ENCODE results near the gene NBR1.
A peak's percentile ranks its signal among the peaks of the same experiment; 100 is the strongest.
"Not testable (repeated sequence)": the region's sequence is repeated elsewhere in the genome, so short reads cannot be mapped to it uniquely, and the experiment has no call there.

NBR1 gene, protein sequence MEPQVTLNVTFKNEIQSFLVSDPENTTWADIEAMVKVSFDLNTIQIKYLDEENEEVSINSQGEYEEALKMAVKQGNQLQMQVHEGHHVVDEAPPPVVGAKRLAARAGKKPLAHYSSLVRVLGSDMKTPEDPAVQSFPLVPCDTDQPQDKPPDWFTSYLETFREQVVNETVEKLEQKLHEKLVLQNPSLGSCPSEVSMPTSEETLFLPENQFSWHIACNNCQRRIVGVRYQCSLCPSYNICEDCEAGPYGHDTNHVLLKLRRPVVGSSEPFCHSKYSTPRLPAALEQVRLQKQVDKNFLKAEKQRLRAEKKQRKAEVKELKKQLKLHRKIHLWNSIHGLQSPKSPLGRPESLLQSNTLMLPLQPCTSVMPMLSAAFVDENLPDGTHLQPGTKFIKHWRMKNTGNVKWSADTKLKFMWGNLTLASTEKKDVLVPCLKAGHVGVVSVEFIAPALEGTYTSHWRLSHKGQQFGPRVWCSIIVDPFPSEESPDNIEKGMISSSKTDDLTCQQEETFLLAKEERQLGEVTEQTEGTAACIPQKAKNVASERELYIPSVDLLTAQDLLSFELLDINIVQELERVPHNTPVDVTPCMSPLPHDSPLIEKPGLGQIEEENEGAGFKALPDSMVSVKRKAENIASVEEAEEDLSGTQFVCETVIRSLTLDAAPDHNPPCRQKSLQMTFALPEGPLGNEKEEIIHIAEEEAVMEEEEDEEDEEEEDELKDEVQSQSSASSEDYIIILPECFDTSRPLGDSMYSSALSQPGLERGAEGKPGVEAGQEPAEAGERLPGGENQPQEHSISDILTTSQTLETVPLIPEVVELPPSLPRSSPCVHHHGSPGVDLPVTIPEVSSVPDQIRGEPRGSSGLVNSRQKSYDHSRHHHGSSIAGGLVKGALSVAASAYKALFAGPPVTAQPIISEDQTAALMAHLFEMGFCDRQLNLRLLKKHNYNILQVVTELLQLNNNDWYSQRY

DNA sequence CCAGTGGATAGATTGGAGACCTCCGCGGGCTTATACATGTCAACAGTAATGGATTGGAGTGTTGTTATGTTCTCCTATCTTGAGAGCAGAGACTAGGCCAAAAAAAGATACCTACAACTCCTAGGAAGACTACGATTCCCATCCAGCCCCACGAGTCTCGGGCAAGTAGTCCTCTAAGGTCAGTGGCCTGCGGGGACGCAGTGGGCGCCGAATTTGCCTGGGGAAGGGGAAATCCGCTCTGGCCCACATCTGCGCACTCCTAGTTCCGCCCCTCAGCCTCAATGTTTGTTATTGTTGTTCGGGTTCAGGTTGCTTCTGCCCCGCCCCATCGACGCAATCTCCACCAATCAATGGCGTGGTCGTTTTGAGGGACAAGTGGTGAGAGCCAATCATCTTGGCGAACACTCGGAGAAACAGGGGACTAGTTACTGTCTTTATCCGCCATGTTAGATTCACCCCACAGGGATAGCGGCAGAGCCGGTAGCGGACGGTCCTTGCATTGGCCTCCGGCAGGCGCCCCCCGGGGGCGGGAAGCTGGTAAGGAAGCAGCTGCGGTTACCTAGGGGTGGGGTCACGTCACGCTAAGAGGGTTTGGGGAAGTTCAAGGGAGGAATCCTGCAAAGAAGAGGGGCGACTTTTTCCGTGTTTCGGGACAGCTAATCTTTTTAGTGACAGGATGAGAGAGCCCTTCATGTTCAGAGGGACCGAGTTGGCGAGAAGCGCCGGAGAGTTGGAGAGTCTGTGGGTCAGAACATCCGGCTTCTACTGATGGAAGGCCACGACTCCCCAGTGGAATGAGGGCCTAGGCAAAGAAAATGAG is at the start of gene NBR1:
TSS of gene NBR1 (plus strand) at position 449 of the 820 bp plus-strand sequence. CDS start 4,586 bp downstream, outside the sequence.
- peak within 1 kb of the TSS; percentile 94 for H3K4me3 ChIP-seq (ENCODE audit: low read length)
- DNase-seq (ENCODE audit: low read depth), result peak; percentile 95
- TF ChIP-seq, protein P1, sequence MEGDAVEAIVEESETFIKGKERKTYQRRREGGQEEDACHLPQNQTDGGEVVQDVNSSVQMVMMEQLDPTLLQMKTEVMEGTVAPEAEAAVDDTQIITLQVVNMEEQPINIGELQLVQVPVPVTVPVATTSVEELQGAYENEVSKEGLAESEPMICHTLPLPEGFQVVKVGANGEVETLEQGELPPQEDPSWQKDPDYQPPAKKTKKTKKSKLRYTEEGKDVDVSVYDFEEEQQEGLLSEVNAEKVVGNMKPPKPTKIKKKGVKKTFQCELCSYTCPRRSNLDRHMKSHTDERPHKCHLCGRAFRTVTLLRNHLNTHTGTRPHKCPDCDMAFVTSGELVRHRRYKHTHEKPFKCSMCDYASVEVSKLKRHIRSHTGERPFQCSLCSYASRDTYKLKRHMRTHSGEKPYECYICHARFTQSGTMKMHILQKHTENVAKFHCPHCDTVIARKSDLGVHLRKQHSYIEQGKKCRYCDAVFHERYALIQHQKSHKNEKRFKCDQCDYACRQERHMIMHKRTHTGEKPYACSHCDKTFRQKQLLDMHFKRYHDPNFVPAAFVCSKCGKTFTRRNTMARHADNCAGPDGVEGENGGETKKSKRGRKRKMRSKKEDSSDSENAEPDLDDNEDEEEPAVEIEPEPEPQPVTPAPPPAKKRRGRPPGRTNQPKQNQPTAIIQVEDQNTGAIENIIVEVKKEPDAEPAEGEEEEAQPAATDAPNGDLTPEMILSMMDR (conservative IDR thresholded peaks at IDR 0.05; ENCODE audit: low read depth, low read length), result peak; percentile 25

DNA sequence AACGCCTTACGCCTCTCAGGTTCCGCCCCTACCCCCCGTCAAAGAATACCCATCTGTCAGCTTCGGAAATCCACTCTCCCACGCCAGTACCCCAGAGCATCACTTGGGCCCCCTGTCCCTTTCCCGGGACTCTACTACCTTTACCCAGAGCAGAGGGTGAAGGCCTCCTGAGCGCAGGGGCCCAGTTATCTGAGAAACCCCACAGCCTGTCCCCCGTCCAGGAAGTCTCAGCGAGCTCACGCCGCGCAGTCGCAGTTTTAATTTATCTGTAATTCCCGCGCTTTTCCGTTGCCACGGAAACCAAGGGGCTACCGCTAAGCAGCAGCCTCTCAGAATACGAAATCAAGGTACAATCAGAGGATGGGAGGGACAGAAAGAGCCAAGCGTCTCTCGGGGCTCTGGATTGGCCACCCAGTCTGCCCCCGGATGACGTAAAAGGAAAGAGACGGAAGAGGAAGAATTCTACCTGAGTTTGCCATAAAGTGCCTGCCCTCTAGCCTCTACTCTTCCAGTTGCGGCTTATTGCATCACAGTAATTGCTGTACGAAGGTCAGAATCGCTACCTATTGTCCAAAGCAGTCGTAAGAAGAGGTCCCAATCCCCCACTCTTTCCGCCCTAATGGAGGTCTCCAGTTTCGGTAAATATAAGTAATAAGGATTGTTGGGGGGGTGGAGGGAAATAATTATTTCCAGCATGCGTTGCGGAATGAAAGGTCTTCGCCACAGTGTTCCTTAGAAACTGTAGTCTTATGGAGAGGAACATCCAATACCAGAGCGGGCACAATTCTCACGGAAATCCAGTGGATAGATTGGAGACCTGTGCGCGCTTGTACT is 45.7 kb upstream of the NBR1 start, which contains the start of gene BRCA1:
TSS of gene BRCA1 (minus strand) at position 232 of the 834 bp plus-strand sequence. CDS start 1,268 bp downstream, outside the sequence.
- DNase-seq (ENCODE audit: low read depth), result peak; percentile 97
- H3K4me3 ChIP-seq (ENCODE audit: low read length), result peak within 1 kb of the TSS; percentile 98
- TF ChIP-seq, protein P1 (conservative IDR thresholded peaks at IDR 0.05; ENCODE audit: low read depth, low read length), result no peak

DNA sequence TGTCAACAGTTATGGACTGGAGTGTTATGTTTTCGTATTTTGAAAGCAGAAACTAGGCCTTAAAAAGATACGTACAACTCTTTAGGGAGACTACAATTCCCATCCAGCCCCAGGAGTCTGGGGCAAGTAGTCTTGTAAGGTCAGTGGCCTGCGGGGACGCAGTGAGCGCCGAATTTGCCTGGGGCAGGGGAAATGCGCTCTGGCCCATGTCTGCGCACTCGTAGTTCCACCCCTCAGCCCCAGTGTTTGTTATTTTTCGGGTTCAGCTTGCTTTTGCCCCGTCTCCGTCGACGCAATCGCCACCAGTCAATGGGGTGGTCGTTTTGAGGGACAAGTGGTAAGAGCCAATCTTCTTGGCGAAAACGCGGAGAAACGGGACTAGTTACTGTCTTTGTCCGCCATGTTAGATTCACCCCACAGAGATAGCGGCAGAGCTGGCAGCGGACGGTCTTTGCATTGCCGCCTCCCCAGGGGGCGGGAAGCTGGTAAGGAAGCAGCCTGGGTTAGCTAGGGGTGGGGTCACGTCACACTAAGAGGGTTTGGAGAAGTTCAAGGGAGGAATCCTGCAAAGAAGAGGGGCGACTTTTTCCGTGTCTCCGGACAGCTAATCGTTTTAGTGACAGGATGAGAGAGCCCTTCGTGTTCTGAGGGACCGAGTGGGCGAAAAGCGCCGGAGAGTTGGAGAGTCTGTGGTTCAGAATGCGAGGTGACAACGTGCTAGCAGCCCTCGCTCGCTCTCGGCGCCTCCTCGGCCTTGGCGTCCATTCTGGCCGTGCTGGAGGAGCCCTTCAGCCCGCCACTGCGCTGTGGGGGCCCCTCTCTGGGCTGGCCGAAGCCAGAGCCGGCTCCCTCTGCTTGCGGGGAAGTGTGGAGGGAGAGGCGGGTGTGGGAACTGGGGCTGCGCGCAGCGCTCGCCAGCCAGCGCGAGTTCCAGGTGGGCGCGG is 44.8 kb upstream of the NBR1 start:
- no peak for DNase-seq (ENCODE audit: low read depth)
- TF ChIP-seq, protein P1 (conservative IDR thresholded peaks at IDR 0.05; ENCODE audit: low read depth, low read length), result no peak

DNA sequence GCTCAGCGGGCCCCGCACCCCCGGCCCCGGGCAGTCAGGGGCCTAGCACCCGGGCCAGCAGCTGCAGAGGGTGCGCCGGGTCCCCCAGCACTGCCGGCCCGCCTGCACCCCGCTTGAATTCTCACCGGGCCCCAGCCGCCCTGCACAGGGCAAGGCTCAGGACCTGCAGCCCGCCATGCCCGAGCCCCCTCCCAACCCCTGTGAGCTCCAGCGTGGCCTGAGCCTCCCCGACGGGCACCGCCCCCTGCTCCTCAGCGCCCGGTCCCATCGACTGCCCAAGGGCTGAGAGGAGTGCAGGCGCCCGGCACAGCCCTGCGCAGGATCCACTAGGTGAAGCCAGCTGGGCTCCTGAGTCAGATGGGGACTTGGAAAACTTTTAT is 44.1 kb upstream of the NBR1 start:
- TF ChIP-seq, protein P1 (conservative IDR thresholded peaks at IDR 0.05; ENCODE audit: low read depth, low read length), result no peak
- no peak for DNase-seq (ENCODE audit: low read depth)
- H3K4me3 ChIP-seq (ENCODE audit: low read length), result no peak overlapping the region

More for the DNA sequence above, 44.8 kb upstream of the NBR1 start:
- peak overlapping the region; percentile 98 for H3K4me3 ChIP-seq (ENCODE audit: low read length)

DNA sequence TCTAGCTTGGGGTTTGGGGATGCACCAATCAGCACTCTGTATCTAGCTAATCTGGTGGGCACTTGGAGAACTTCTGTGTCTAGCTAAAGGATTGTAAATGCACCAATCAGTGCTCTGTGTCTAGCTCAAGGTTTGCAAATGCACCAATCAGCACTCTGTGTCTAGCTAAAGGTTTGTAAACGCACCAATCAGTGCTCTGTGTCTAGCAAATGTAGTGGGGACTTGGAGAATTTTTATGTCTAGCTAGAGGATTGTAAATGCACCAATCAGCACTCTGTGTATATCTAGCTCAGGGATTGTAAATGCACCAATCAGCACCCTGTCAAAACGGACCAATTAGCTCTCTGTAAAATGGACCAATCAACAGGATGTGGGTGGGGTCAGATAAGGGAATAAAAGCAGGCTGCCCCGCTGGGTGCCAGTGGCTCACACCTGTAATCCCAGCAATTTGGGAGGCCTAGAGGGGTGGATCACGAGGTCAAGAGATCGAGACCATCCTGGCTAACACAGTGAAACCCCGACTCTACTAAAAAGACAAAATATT is 43.6 kb upstream of the NBR1 start:
- DNase-seq (ENCODE audit: low read depth); H3K4me3 ChIP-seq (ENCODE audit: low read length): not testable (repeated sequence)

DNA sequence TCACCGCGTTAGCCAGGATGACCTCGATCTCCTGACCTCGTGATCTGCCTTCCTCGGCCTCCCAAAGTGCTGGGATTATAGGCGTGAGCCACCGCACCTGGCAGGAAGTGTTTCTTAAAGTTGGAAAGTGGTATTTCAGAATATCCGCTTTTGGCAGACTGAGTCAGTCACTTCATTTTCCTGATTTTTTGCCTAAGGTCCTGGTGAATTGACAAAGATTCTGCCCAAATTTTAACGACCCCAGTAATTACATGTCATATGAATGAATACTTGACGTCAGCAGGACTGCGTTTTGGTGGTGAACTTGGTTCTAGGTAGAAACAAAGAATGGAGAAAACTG is 41.4 kb upstream of the NBR1 start:
- TF ChIP-seq, protein P1 (conservative IDR thresholded peaks at IDR 0.05; ENCODE audit: low read depth, low read length), result no peak
- DNase-seq (ENCODE audit: low read depth), result no peak
- H3K4me3 ChIP-seq (ENCODE audit: low read length), result no peak overlapping the region

Measured in retinal pigment epithelial cell (primary cell).